ENCODE measurements around the gene SLAMF9.

Gene SLAMF9

DNA sequence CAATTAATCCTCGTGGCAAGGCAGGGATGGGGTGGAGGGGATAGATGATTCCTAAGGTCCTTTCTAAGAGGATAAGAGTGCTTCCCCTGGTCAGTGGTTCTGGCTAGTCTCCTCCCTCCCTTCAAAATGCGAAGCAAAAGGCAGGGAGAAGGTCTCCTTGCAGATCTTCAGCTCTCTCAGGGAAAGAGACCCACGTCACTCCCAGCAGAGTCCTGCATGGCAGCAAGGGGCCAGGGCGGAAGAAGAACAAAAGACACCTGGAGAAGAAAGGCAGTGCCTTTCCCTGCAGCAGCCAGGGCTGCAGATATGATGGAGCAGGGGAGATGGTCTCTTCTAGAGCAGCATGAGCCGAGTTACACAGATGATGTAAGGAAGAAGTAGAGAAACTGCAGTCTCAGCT is 29.6 kb upstream of the SLAMF9 start:
- no peak overlapping the region for H3K4me2 ChIP-seq (ENCODE audit: low read depth, low read length, poor library complexity, severe bottlenecking)

DNA sequence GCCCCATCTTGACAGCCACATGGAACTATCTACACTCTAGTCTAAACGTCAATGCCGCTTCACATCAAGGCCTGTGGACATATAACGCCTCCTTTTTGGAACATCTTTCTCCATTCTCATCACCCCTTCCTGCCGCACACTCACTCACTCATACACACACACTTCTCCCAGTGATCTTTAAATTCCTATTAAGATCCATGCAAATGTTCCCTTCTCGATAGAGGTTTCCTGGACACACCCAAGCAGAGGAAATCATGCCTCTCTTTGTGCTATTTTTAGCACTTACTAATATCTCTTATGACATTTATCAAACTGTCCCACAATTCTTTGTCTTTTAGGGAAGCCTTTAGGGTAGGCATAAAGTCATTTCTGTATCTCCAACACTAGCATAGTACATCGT is 28.2 kb upstream of the SLAMF9 start:
- Histone ChIP-seq H3K9ac (ENCODE audit: low read depth, low read length, poor library complexity, severe bottlenecking) (no peak overlapping the region), H3K9me2 (replicated peaks; ENCODE audit: low read depth, low read length) (no peaks in the 10 kb centered on the region), H2AFZ (ENCODE audit: low read length) (no peak overlapping the region), H4K20me1 (ENCODE audit: insufficient read depth, low read length, poor library complexity, severe bottlenecking) (no peaks in the 10 kb centered on the region), H3K9me3 (ENCODE audit: insufficient read depth, low read depth, low read length) (no peaks in the 10 kb centered on the region), H3F3A (ENCODE audit: low read depth) (no peaks in the 10 kb centered on the region), H3K79me2 (ENCODE audit: insufficient read depth, low read length) (no peaks in the 10 kb centered on the region), H3K4me2 (ENCODE audit: low read depth, low read length, poor library complexity, severe bottlenecking) (no peak overlapping the region), H3K36me3 (ENCODE audit: insufficient read depth, low read length) (no peaks in the 10 kb centered on the region), H3K4me3 (ENCODE audit: low read length, poor library complexity, severe bottlenecking) (no peak overlapping the region), H3K4me1 (ENCODE audit: insufficient read depth, low read length, poor library complexity, severe bottlenecking) (no peaks in the 10 kb centered on the region), H3K27me3 (ENCODE audit: insufficient read depth, low read length, poor library complexity, severe bottlenecking) (peaks cover 5% of the 10 kb centered on the region)
- TF ChIP-seq, protein P1, sequence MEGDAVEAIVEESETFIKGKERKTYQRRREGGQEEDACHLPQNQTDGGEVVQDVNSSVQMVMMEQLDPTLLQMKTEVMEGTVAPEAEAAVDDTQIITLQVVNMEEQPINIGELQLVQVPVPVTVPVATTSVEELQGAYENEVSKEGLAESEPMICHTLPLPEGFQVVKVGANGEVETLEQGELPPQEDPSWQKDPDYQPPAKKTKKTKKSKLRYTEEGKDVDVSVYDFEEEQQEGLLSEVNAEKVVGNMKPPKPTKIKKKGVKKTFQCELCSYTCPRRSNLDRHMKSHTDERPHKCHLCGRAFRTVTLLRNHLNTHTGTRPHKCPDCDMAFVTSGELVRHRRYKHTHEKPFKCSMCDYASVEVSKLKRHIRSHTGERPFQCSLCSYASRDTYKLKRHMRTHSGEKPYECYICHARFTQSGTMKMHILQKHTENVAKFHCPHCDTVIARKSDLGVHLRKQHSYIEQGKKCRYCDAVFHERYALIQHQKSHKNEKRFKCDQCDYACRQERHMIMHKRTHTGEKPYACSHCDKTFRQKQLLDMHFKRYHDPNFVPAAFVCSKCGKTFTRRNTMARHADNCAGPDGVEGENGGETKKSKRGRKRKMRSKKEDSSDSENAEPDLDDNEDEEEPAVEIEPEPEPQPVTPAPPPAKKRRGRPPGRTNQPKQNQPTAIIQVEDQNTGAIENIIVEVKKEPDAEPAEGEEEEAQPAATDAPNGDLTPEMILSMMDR (conservative IDR thresholded peaks at IDR 0.05; ENCODE audit: low read length): no peak
- TF ChIP-seq EZH2phosphoT487 (IDR thresholded peaks at IDR 0.05; ENCODE audit: borderline replicate concordance): no peak

More for the DNA sequence above, 29.6 kb upstream of the SLAMF9 start:
- H2AFZ ChIP-seq (ENCODE audit: low read length): no peak overlapping the region
- H3K9me3 ChIP-seq (ENCODE audit: insufficient read depth, low read depth, low read length): no peaks in the 10 kb centered on the region
- TF ChIP-seq EZH2phosphoT487 (IDR thresholded peaks at IDR 0.05; ENCODE audit: borderline replicate concordance): no peak
- TF ChIP-seq, protein P1 (conservative IDR thresholded peaks at IDR 0.05; ENCODE audit: low read length): no peak
- H3K4me3 ChIP-seq (ENCODE audit: low read length, poor library complexity, severe bottlenecking): no peak overlapping the region
- no peak overlapping the region for H3K9ac ChIP-seq (ENCODE audit: low read depth, low read length, poor library complexity, severe bottlenecking)
- H3K4me1 ChIP-seq (ENCODE audit: insufficient read depth, low read length, poor library complexity, severe bottlenecking): no peaks in the 10 kb centered on the region
- H3K36me3 ChIP-seq (ENCODE audit: insufficient read depth, low read length): no peaks in the 10 kb centered on the region
- H3F3A ChIP-seq (ENCODE audit: low read depth): no peaks in the 10 kb centered on the region
- no peaks in the 10 kb centered on the region for H3K79me2 ChIP-seq (ENCODE audit: insufficient read depth, low read length)
- no peaks in the 10 kb centered on the region for H3K27me3 ChIP-seq (ENCODE audit: insufficient read depth, low read length, poor library complexity, severe bottlenecking)
- no peaks in the 10 kb centered on the region for H3K9me2 ChIP-seq (replicated peaks; ENCODE audit: low read depth, low read length)
- no peaks in the 10 kb centered on the region for H4K20me1 ChIP-seq (ENCODE audit: insufficient read depth, low read length, poor library complexity, severe bottlenecking)

DNA sequence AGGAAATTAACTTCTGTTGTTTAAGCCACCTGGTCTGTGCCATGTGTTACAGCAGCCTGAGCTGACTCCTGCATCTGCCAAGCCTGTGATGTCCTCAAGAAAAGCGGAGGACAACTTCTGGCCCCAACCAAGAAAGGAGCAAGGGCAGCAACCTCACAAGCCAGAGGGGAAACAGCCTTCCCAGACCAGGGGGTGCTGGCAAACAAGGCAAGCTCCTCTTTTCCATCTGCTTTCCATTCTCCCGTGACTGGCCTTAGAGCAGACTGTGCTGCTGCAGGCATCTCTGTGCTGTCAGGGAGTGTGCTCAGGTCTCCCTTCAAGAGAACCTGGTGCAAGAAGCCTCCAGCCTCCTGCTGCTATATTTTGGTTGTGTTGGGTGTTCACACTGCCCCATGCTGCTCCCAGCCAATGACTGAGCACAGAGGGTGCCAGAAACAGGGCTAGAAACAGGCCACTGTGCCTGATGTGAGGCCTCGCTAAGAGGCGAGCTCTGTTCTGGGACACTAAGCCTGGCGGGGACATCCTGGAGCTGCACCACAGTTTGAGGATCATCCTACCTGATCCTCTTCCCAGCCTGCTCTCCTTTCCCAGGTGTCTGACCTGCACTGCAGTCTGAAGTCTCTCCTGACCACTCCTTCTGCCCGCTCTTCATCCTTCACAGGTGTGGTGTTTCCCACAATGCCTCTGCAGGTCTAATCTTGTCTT is 27.5 kb upstream of the SLAMF9 start:
- TF ChIP-seq EZH2phosphoT487 (IDR thresholded peaks at IDR 0.05; ENCODE audit: borderline replicate concordance): no peak
- TF ChIP-seq, protein P1 (conservative IDR thresholded peaks at IDR 0.05; ENCODE audit: low read length): no peak
- Histone ChIP-seq H3K36me3 (ENCODE audit: insufficient read depth, low read length) (no peaks in the 10 kb centered on the region), H3K9ac (ENCODE audit: low read depth, low read length, poor library complexity, severe bottlenecking) (no peak overlapping the region), H3K4me2 (ENCODE audit: low read depth, low read length, poor library complexity, severe bottlenecking) (no peak overlapping the region), H2AFZ (ENCODE audit: low read length) (no peak overlapping the region), H3K27me3 (ENCODE audit: insufficient read depth, low read length, poor library complexity, severe bottlenecking) (peaks cover 9% of the 10 kb centered on the region), H3K4me3 (ENCODE audit: low read length, poor library complexity, severe bottlenecking) (no peak overlapping the region), H4K20me1 (ENCODE audit: insufficient read depth, low read length, poor library complexity, severe bottlenecking) (no peaks in the 10 kb centered on the region), H3K4me1 (ENCODE audit: insufficient read depth, low read length, poor library complexity, severe bottlenecking) (no peaks in the 10 kb centered on the region), H3F3A (ENCODE audit: low read depth) (no peaks in the 10 kb centered on the region), H3K9me3 (ENCODE audit: insufficient read depth, low read depth, low read length) (no peaks in the 10 kb centered on the region), H3K9me2 (replicated peaks; ENCODE audit: low read depth, low read length) (no peaks in the 10 kb centered on the region), H3K79me2 (ENCODE audit: insufficient read depth, low read length) (no peaks in the 10 kb centered on the region)
